H1 (cell line): Measurements from ENCODE around the gene MGAT5. TPM values are rescaled to one million over a fixed set of nuclear protein-coding genes. Genes with fewer than 3 reads are reported as not detected.

Experiments used
- CTCF ChIA-PET: fragments of 300-600 bp; sonication (Branson Sonifier 250); formaldehyde crosslinking; loops from one replicate; lab custom pipeline; 2021; ENCODE audit not compliant: partially characterized antibody; lab: Charles Lee
- POLR2A ChIA-PET: fragments of 300-600 bp; sonication (Branson Sonifier 250); formaldehyde crosslinking; loops from one replicate; lab custom pipeline; 2021; ENCODE audit warnings: inconsistent platforms; ENCODE audit not compliant: partially characterized antibody; lab: Charles Lee
- DNase-seq, 2 experiments: peaks; one replicate each; pipeline versions ENCODE4 v3.0.0 to v3.0.0-alpha.2; 2010 to 2022; ENCODE audit warnings: low spot score in 2 of 2, low read depth in 1 of 2, mixed read lengths in 1 of 2
- FAIRE-seq: peaks from 2 replicates; lab custom pipeline; 2011; peaks lifted over from hg19 to GRCh38; lab: Jason Lieb, UNC
- H2AFZ ChIP-seq: 2 replicates; pipeline ENCODE4 v1.8.1; 2012; ENCODE audit warnings: low read length, inconsistent platforms
- H2AK5ac ChIP-seq: 2 replicates; pipeline ENCODE4 v1.6.1; 2013; ENCODE audit warnings: low read depth, low read length
- H2BK120ac ChIP-seq: replicated peaks from 2 replicates; pipeline ENCODE3; 2013; ENCODE audit warnings: low read depth, low read length, inconsistent platforms
- H2BK12ac ChIP-seq: 2 replicates; pipeline ENCODE4 v1.6.1; 2013; ENCODE audit warnings: low read depth, low read length
- H2BK15ac ChIP-seq: 2 replicates; pipeline ENCODE4 v1.6.1; 2013; ENCODE audit warnings: low read length
- H2BK20ac ChIP-seq: 2 replicates; pipeline ENCODE4 v1.6.1; 2013; ENCODE audit warnings: low read length
- H2BK5ac ChIP-seq: 2 replicates; pipeline ENCODE4 v1.6.1; 2013; ENCODE audit warnings: low read depth, low read length
- H3K14ac ChIP-seq: 2 replicates; pipeline ENCODE4 v1.6.1; 2013; ENCODE audit warnings: inconsistent platforms; ENCODE audit not compliant: insufficient read length
- H3K18ac ChIP-seq: 2 replicates; pipeline ENCODE4 v1.6.1; 2013; ENCODE audit warnings: low read length; ENCODE audit errors: extremely low read depth
- H3K23ac ChIP-seq: 2 replicates; pipeline ENCODE4 v1.6.1; 2013; ENCODE audit warnings: inconsistent platforms; ENCODE audit not compliant: insufficient read length
- H3K23me2 ChIP-seq: 2 replicates; pipeline ENCODE4 v1.6.1; 2013; ENCODE audit warnings: low read depth, low read length
- H3K27ac ChIP-seq: 2 replicates; pipeline ENCODE4 v1.6.1; 2011; ENCODE audit warnings: low read depth, low read length, inconsistent platforms
- H3K27me3 ChIP-seq, 4 experiments: replicated peaks in 1 of 4; 1 replicate in 1 of 4; 2 replicates in 3 of 4; pipeline versions ENCODE4 v1.6.1 to v1.8.1; 2011 to 2013; ENCODE audit warnings: low read length in 3 of 4, mild to moderate bottlenecking in 3 of 4, inconsistent platforms in 2 of 4, mixed read lengths in 2 of 4, moderate library complexity in 1 of 4; ENCODE audit not compliant: control insufficient read depth in 3 of 4, insufficient read depth in 3 of 4; ENCODE audit errors: extremely low read depth in 1 of 4
- H3K36me3 ChIP-seq, 4 experiments: 2 replicates each; pipeline versions ENCODE4 v1.6.1 to v1.8.1; 2011 to 2013; ENCODE audit warnings: mild to moderate bottlenecking in 4 of 4, low read length in 3 of 4, moderate library complexity in 2 of 4, control low read depth in 1 of 4, inconsistent platforms in 1 of 4; ENCODE audit not compliant: insufficient read depth in 4 of 4, control insufficient read depth in 2 of 4
- H3K4ac ChIP-seq: replicated peaks from 2 replicates; pipeline ENCODE3; 2013; ENCODE audit warnings: low read length, low read depth, mixed read lengths, inconsistent platforms; ENCODE audit not compliant: insufficient read length
- H3K4me1 ChIP-seq, 4 experiments: replicated peaks in 1 of 4; 1 replicate in 1 of 4; 2 replicates in 3 of 4; pipeline versions ENCODE4 v1.6.1 to v1.8.1; 2011 to 2013; ENCODE audit warnings: low read length in 3 of 4, inconsistent platforms in 2 of 4, mixed read lengths in 1 of 4; ENCODE audit not compliant: insufficient read depth in 4 of 4, control insufficient read depth in 3 of 4
- H3K4me2 ChIP-seq, 2 experiments: 2 replicates each; pipeline versions ENCODE4 v1.6.1 to v1.8.1; 2011 to 2013; ENCODE audit warnings: low read depth in 2 of 2, low read length in 2 of 2, control low read depth in 1 of 2, inconsistent platforms in 1 of 2, mild to moderate bottlenecking in 1 of 2; ENCODE audit not compliant: insufficient read depth in 1 of 2
- H3K4me3 ChIP-seq, 4 experiments: fragments of 200-600, 300-600 bp in 1 of 4; sonication (generic), shearing (Covaris generic), sonication (Bioruptor Twin) in 1 of 4; 2 replicates each; pipeline versions ENCODE4 v1.5.1 to v1.8.1; 2011 to 2016; ENCODE audit warnings: low read length in 4 of 4, low read depth in 3 of 4, control low read depth in 2 of 4, inconsistent platforms in 2 of 4, mild to moderate bottlenecking in 2 of 4, mixed read lengths in 1 of 4, moderate library complexity in 1 of 4; ENCODE audit not compliant: insufficient read depth in 2 of 4; ENCODE audit errors: extremely low read depth in 1 of 4
- H3K56ac ChIP-seq: replicated peaks from 2 replicates; pipeline ENCODE3; 2013; ENCODE audit warnings: low read depth, mild to moderate bottlenecking, mixed read lengths, low read length, inconsistent platforms; ENCODE audit not compliant: insufficient read length
- H3K79me1 ChIP-seq: 2 replicates; pipeline ENCODE4 v1.6.1; 2013; ENCODE audit warnings: low read depth, low read length, control low read depth
- H3K79me2 ChIP-seq, 2 experiments: 2 replicates each; pipeline versions ENCODE4 v1.6.1 to v1.8.1; 2012 to 2013; ENCODE audit warnings: low read length in 2 of 2, mild to moderate bottlenecking in 2 of 2, inconsistent platforms in 1 of 2; ENCODE audit not compliant: insufficient read depth in 2 of 2, control insufficient read depth in 1 of 2
- H3K9ac ChIP-seq, 4 experiments: replicated peaks in 1 of 4; 1 replicate in 1 of 4; 2 replicates in 3 of 4; pipeline versions ENCODE4 v1.6.1 to v1.8.1; 2011 to 2013; ENCODE audit warnings: low read depth in 3 of 4, low read length in 3 of 4, control low read depth in 2 of 4, mild to moderate bottlenecking in 2 of 4, moderate library complexity in 2 of 4, inconsistent platforms in 1 of 4; ENCODE audit errors: extremely low read depth in 1 of 4
- H3K9me3 ChIP-seq, 2 experiments: 2 replicates each; pipeline versions ENCODE4 v1.6.1 to v1.8.1; 2012 to 2013; ENCODE audit warnings: mild to moderate bottlenecking in 2 of 2, moderate library complexity in 2 of 2, control low read depth in 1 of 2, inconsistent platforms in 1 of 2, low read depth in 1 of 2, low read length in 1 of 2, mixed read lengths in 1 of 2; ENCODE audit not compliant: insufficient read depth in 2 of 2
- H4K20me1 ChIP-seq, 2 experiments: replicated peaks in 1 of 2; 2 replicates each; pipeline versions ENCODE3 to v1.8.1; 2011 to 2013; ENCODE audit warnings: inconsistent platforms in 2 of 2, low read length in 2 of 2, mild to moderate bottlenecking in 1 of 2; ENCODE audit not compliant: insufficient read depth in 2 of 2, control insufficient read depth in 1 of 2
- H4K5ac ChIP-seq: 2 replicates; pipeline ENCODE4 v1.6.1; 2013; ENCODE audit warnings: low read length, low read depth, mixed read lengths, inconsistent platforms; ENCODE audit not compliant: insufficient read length
- H4K8ac ChIP-seq: 2 replicates; pipeline ENCODE4 v1.8.0; 2013; ENCODE audit warnings: mild to moderate bottlenecking, moderate library complexity, low read length, inconsistent platforms; ENCODE audit not compliant: insufficient read depth; ENCODE audit errors: extremely low read depth
- H4K91ac ChIP-seq: replicated peaks from 2 replicates; pipeline ENCODE3; 2013; ENCODE audit warnings: low read length, mixed read lengths, inconsistent platforms; ENCODE audit not compliant: insufficient read length
- BCL11A ChIP-seq, 2 experiments: IDR thresholded peaks; one replicate each; pipeline ENCODE4 v1.6.1; 2011; ENCODE audit warnings: low read depth in 2 of 2, low read length in 2 of 2, mild to moderate bottlenecking in 2 of 2
- CHD2 ChIP-seq: IDR thresholded peaks from 2 replicates; pipeline ENCODE4 v1.6.1; 2012; ENCODE audit warnings: low read length, improper control_type of control experiment
- SP4 ChIP-seq: IDR thresholded peaks from 2 replicates; pipeline ENCODE4 v1.6.1; 2012; ENCODE audit warnings: low read length, inconsistent platforms
- WGBS, 2 experiments: shearing (Covaris generic) in 1 of 2; methylation state at CpG; one replicate each; pipeline versions ENCODE4 v1.1.6 to v1.1.7; 2013 to 2015; ENCODE audit warnings: low lambda C conversion rate in 2 of 2, mixed read lengths in 2 of 2, inconsistent platforms in 1 of 2, low coverage in 1 of 2, missing lambda C conversion rate in 1 of 2; ENCODE audit not compliant: insufficient replicate concordance in 2 of 2, insufficient coverage in 1 of 2, insufficient read length in 1 of 2; ENCODE audit errors: extremely low coverage in 1 of 2, missing lambda C conversion rate in 1 of 2; 5-methylcytosine and 5-hydroxymethylcytosine counted together
- polyA plus RNA-seq, 7 experiments: library from polyadenylated mRNA; depleted of rRNA in 3 of 7; stranded (reverse) in 5 of 7; unstranded in 2 of 7; fragments of >200 nt in 5 of 7; fragments of 200-250 nt in 2 of 7; gene quantifications; 1 replicate in 5 of 7; 2 replicates in 1 of 7; 4 replicates in 1 of 7; pipeline versions ENCODE4 v1.2.1 to v1.2.3, GENCODE V29; 2011 to 2013; ENCODE audit warnings: missing spikeins in 2 of 7, mixed read lengths in 2 of 7
- total RNA-seq: library from RNA; stranded (reverse); fragmentation: NEBNext Ultra II Directional; extraction: Animal tissue kit (Norgen Biotek cat#: 25700); gene quantifications from 2 replicates; pipeline ENCODE4 v1.2.1, GENCODE V29; 2021

MGAT5 gene
- total and polyA plus RNA-seq, 2 of the 8 experiments (the other 6 are each of a cell fraction or from before 2014, with no cell fraction given), result 11.2 to 49.2 TPM

DNA sequence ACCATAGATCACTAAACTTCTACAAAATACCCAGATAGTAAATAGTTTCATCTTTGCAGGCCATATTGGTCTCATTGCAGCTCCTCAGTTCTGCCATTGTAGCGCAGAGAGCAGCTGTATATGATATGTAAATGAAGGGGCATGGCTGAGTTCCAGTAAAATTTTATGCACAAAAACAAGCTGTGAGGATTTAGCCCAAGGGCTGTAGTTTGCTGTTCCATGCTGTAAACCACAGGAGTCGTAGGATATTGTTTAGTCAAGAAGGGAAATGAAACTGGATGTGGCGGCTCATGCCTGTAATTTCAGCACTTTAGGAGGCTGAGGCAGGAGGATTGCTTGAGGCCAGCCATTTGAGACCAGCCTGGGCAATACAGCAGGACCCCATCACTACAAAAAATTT, 83.0 kb downstream of the MGAT5 start:
- CTCF ChIA-PET, result interaction anchor here (1.3 to 2.2 kb wide), 3 partner anchors 9 to 29 kb away, joined by 4 to 8 read pairs (median 4); no protein-coding TSS in a partner anchor
- Histone ChIP-seq H2BK20ac (no peak overlapping the region), H3K18ac (no peak overlapping the region), H3K23ac (no peak overlapping the region), H3K9ac (no peak overlapping the region), H3K23me2 (no peaks in the 10 kb centered on the region), H3K79me1 (no peaks in the 10 kb centered on the region), H2AFZ (no peak overlapping the region), H3K4me2 (no peak overlapping the region), H4K8ac (no peak overlapping the region), H2BK120ac (no peak overlapping the region), H3K4me1 (no peaks in the 10 kb centered on the region), H4K20me1 (no peaks in the 10 kb centered on the region), H2BK5ac (no peak overlapping the region), H3K14ac (no peak overlapping the region), H3K36me3 (no peaks in the 10 kb centered on the region), H3K27ac (no peak overlapping the region), H3K79me2 (no peaks in the 10 kb centered on the region), H3K4me3 (no peak overlapping the region), H3K9me3 (no peaks in the 10 kb centered on the region), H3K27me3 (no peaks in the 10 kb centered on the region), H2BK12ac (no peak overlapping the region), H3K4ac (no peak overlapping the region), H4K91ac (no peak overlapping the region), H4K5ac (no peak overlapping the region), H3K56ac (no peak overlapping the region), H2AK5ac (no peak overlapping the region), H2BK15ac (no peak overlapping the region)
- 91% methylated on average over 3 of the region's 3 CpGs; no CpG with 5 or more reads in 1 of the 2 experiments for WGBS, 2 experiments
- POLR2A ChIA-PET, result interaction anchor here (0.7 kb wide), 1 partner anchor 20 kb away, joined by 3 read pairs; no protein-coding TSS in a partner anchor
- DNase-seq, result no peak
- FAIRE-seq, result no peak
- TF ChIP-seq SP4, result no peak
- no peak for TF ChIP-seq CHD2
- no peak for TF ChIP-seq BCL11A (IDR thresholded peaks at IDR 0.05; ENCODE audit: low read depth in 2 of 2, low read length in 2 of 2)
